HG02763 (cell line): Measurements from ENCODE around the gene GPR63.

Source experiments
- ATAC-seq: cut with Tn5 transposase; IDR thresholded peaks from one replicate; pipeline ENCODE4 v1.9.1; 2021; ENCODE audit warnings: mild to moderate bottlenecking, moderate library complexity; ENCODE audit not compliant: unreplicated experiment

The GPR63 gene, protein sequence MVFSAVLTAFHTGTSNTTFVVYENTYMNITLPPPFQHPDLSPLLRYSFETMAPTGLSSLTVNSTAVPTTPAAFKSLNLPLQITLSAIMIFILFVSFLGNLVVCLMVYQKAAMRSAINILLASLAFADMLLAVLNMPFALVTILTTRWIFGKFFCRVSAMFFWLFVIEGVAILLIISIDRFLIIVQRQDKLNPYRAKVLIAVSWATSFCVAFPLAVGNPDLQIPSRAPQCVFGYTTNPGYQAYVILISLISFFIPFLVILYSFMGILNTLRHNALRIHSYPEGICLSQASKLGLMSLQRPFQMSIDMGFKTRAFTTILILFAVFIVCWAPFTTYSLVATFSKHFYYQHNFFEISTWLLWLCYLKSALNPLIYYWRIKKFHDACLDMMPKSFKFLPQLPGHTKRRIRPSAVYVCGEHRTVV

GRCh38 chr6:96837081-96837971, at the start of gene GPR63:
Gene GPR63, minus strand, starts transcription at chr6:96837477. Its CDS starts 37,746 bp downstream, at chr6:96799731.
- peak; percentile 93 for ATAC-seq

DNA sequence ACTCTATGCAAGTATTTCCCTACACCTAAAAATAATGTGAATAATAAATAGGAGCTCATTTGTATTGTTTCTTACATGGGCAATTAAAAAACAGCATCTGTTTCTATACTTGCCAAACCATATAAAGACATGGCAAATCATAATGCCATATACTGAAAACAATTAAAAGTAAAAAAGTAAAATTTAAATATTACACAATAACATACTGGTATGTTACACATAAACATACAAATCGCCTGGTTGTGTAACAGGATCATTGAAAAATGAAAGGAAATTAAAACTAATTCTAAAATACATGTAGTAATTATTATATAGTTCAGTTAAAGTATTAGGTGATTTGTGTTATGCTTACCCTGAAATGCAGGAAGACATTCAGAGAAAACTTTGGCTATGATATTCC, 49.2 kb upstream of the GPR63 start:
- no peak for ATAC-seq

GRCh38 chr6:96885187-96885631, 47.9 kb upstream of the GPR63 start:
- ATAC-seq, result peak; percentile 80

DNA sequence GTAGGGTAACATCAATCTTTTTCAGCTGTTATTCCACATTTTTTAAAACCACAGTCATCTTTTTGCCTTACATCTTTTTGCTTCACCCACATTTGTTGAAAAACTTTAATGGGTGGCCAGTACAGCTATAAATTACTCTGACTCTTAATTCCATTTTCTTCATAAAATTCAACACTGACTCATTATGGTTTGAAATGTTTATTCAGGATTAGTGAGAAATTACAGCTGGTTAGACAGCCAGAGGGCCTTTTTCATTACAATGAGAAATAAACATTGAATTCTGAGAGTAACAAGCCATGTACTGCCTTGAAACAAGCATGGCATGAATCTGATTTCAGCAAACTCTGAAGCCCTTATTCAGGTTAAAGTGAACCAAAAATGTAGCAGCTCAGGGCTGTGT, 40.9 kb upstream of the GPR63 start:
- ATAC-seq, result no peak

DNA sequence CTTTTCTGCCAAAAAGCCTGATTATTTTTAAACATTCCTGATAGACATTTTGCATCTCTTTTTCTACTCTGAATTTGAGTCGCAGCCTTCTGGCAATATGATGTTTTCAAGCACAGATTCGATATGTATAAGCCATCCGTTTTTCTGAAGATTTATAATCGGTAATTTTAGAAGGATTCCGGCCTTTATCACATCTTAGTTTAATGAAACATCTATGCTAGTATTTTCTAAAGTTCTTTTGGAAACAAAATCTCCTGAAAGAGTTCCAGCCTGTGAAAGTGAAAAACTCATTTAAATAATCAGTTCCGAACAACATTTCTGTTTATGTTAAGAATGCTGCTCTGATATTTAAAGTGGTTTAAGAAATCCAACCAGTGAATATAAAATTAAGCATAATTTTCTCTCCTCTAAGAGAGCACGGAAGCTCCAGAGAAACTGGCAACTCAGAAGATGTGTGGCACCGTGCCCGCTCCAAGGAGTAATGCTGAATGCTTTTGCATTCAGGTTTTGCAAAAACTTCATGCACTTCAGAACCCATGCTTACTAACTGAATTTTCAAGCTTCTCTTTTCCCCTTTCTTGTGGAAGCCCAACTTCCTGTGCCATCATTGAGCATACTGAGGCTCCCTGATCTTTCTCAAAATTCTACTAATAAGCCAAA, 39.7 kb upstream of the GPR63 start:
- ATAC-seq, result no peak

DNA sequence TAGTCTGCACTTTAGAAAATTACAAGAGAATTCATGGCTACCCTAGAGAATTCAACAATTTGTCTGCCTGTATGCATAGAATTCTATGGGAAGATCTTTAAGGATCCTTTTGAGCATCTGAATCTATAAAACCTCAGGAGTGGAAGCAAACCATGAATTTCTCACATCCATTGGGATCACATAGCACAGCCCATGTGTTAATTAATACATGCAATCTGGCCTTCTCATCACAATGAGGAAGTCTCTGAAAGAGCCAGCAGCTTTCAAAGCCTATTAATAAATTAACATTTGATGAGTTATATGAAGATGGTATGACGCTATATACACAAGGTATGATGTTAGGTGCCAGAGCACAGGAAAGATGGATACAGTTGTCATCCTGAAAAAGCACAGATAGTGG, 35.7 kb upstream of the GPR63 start:
- no peak for ATAC-seq

DNA sequence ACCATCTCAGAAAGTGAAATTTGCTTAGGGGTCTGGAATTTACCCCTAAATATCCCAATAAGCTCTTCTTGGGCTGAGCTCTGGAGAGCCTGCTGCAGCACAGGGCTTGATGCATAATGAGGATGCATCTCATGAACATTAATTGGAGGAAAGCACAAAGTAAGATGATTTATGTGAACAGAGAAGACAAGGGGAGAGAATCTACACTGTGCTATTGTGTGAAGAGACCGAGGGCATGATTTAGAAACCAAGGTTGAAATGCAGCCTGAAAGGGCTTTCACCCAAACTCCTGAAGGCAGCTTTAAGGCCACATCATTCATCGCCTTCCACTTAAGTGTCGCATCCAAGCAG, 27.8 kb upstream of the GPR63 start:
- ATAC-seq, result no peak

DNA sequence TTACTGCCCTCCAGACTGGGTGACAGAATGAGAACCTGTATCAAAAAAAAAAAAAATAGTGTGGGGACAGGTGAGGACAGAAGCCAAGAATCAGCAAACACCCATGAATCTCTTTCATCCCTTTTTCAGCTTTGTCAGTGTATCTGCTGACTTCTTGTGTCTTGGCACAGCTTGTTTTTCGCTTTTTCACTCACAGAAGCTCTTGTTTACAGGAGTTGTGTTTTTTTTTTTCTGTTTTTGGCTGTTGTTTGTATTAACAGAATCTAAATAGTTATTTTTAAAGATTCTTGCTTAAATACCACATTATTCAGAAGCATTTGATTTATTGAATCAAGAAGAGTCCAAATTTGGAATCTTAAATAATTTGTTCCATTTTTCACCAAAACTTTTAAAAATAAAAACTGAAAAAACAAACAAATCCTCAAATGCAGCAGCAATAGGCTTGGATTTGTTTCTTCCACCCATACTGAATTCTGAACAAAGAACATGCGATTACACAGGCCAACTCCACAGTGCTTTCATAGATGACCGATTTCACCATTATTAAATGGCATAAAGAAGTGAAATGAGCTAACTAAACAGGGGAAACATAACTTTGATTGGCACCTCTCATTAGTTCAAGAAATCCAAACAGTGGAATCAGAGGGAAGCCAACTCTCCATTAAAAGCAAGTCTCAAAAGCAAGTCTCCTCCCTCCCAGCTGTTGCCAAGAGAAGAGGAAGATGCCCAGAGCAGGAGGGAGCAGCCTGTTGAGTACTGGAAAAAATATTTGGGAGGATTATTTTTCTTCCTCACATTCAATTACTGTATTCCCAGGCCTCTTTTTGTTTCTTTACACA, 27.2 kb upstream of the GPR63 start:
- ATAC-seq, result no peak

DNA sequence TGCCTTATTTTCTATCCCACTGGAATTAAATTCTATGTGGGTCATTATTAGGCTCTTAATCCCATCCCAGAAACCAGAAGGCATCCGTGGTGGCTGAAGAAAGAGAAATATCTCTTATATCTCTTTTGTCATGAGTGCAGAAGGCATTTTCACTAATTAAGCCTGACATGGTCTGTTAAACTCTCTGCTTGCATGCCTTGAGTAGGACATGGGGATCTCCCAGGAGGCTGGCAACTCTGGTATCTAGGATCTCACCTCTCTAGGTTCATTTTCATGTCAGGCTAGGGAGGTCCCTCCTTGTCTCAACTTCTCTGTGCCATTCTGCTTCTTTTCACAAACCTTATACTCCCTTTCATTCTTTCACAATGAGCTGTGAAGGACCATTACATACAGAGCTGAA, 25.3 kb upstream of the GPR63 start:
- no peak for ATAC-seq

DNA sequence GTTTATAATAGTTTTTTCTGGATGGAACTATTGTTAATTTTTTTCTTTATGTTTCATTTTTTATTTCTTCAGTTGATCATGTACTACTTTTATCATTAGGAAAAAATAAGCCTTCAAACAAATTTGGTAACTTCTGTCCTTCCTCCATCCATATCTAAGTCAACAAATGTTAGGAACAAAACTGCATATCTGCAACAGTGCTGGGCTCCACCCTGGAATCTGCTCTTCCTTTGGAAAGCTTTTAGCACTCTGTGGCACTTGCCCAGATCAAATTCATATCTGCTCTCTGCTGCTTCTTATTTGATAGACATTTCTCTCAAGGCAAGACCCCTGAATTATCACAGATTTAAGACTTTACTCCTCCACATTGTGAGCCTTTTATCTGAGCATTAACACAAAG, 24.3 kb upstream of the GPR63 start:
- ATAC-seq, result no peak

- no peak for ATAC-seq
Measured at GRCh38 chr6:96856856-96857255, 19.6 kb upstream of the GPR63 start.

- ATAC-seq, result no peak
Measured at GRCh38 chr6:96853083-96853482, 15.8 kb upstream of the GPR63 start.

- no peak for ATAC-seq
Measured at GRCh38 chr6:96852605-96853004, 15.3 kb upstream of the GPR63 start.

DNA sequence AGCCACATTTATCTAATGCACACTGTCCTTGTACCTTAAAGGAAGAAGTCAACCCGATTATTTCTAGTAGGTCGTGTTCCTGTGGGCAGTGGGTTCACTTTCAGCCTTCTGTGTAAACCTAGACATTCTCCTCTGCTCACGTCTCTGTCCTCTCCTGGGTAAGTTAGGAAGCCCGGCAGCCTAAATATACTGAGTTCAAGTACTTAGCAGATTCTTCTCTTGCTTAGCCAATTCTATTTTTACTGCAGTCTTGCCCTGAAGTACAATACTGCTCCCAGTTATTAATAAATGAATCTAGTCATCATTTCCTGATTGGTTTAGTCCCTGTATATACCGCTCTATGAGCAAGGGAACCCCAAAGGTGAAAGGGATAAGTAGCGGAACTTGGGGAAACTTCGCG, 14.6 kb upstream of the GPR63 start:
- ATAC-seq, result no peak

GRCh38 chr6:96849615-96850014, 12.3 kb upstream of the GPR63 start:
- ATAC-seq, result no peak

DNA sequence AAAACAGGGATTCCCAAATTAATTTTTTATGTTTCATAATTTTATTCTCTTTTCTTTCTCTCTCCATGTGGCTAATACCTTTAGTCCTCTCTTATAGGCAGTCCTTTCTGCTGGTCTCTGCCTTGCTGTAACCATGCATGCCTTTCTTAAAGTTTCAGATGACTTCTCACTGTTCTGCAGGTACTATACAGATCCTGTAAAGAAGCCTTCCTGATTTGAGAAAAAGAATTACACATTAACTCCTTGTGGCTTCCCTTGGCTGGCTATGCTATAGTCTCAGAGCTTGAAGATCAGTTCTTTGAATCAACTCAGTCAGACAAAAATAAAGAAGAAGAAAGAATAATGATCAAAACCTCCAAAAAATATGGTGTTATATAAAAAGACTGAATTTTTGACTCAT, 7.3 kb upstream of the GPR63 start:
- ATAC-seq, result no peak

DNA sequence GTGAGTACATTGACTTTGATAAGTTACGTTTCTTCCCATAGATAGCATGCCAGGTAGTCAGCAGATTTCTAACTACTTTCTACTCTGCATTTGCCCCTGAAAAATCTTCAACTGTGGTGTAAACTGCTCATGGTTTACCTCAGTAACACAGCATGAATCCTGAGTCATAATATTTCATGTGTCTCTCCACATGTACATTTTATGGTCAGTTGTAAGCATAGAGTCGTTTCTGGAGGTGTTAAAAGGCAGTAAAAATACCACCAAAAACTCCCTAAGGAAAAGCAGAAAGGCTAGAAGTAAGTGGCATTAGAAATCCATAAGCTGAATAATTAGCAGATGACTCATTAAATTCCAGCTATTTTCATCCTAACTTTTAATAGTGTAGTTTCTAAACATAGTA, 4.1 kb upstream of the GPR63 start:
- ATAC-seq, result no peak

GRCh38 chr6:96836631-96837080, 621 bp downstream of the GPR63 start:
- ATAC-seq, result peak; percentile 18

DNA sequence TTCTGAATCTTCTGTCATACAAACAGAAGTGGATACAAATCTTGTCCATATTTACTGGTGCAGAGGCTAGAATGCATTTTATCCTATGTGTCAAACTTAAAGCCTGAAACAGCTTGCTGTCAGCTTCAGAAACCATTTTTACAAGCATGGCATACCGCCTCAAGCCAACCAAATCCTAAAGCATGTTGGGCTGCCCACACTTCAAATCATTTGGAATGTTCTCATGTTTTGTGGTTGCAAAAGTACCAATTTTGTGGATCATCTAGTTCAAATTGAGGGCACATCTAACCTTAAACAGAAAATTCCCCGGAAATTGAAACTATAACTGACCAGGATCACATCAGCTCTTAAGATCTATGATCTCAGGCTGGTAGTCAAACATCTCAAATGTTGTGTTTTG, 3.2 kb downstream of the GPR63 start:
- ATAC-seq, result no peak

DNA sequence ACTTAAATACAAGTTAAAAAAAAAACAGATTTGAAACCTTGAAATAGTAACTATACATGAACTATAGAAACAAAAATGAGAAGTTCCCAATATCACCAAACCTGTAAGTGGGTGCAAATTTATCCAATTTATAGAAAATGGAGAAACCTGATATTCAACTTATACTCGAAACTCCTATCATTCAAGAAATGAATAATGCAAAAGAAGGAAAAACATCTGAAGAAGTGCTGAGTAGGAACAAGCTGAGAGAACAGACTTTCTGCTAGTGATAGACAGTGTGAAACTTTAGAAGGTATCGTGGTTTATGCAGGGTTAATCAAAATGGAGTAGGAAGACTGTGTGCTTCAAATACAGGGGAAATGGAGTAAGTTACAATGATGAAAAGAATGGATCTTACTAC, 4.5 kb downstream of the GPR63 start:
- ATAC-seq, result no peak

GRCh38 chr6:96826865-96827264, 10.4 kb downstream of the GPR63 start:
- ATAC-seq, result no peak
